IPS-NIHi11 (cell line): Measurements from ENCODE around the gene RIMS3.
A peak's percentile ranks its signal among the peaks of the same experiment; 100 is the strongest.
"Not testable (repeated sequence)": the region's sequence is repeated elsewhere in the genome, so short reads cannot be mapped to it uniquely, and the experiment has no call there.

Experiments used
- DNase-seq: peaks from one replicate; pipeline ENCODE4 v3.0.0; 2012; ENCODE audit warnings: mixed read lengths, low spot score

Gene RIMS3

GRCh38 chr1:40630488-40631223 lies 34.8 kb downstream of the RIMS3 start:
- peak; percentile 79 for DNase-seq

GRCh38 chr1:40629546-40629945 lies 35.9 kb downstream of the RIMS3 start:
- not testable (repeated sequence) for DNase-seq

GRCh38 chr1:40628903-40629292 lies 36.6 kb downstream of the RIMS3 start:
- DNase-seq, result no peak

GRCh38 chr1:40627987-40628902 lies 37.2 kb downstream of the RIMS3 start:
- no peak for DNase-seq

- no peak for DNase-seq
These were observed 39.1 kb downstream of the RIMS3 start for GRCh38 chr1:40626383-40626770.

GRCh38 chr1:40625476-40626382 lies 39.8 kb downstream of the RIMS3 start:
- DNase-seq, result no peak

- peak; percentile 28 for DNase-seq
These were observed 40.4 kb downstream of the RIMS3 start for GRCh38 chr1:40625076-40625475.

- DNase-seq, result no peak
These were observed 42.4 kb downstream of the RIMS3 start for GRCh38 chr1:40622936-40623629.

- DNase-seq, result no peak
These were observed 43.5 kb downstream of the RIMS3 start for GRCh38 chr1:40621821-40622450.

GRCh38 chr1:40620586-40621210 lies 44.8 kb downstream of the RIMS3 start:
- DNase-seq, result no peak

- no peak for DNase-seq
These were observed 45.3 kb downstream of the RIMS3 start for GRCh38 chr1:40620150-40620549.

GRCh38 chr1:40618108-40618507 lies 47.4 kb downstream of the RIMS3 start:
- DNase-seq, result no peak

- peak; percentile 86 for DNase-seq
These were observed 53.1 kb downstream of the RIMS3 start for GRCh38 chr1:40612345-40612831.

- no peak for DNase-seq
These were observed 55.3 kb downstream of the RIMS3 start for GRCh38 chr1:40610156-40610555.

- no peak for DNase-seq
These were observed 57.6 kb downstream of the RIMS3 start for GRCh38 chr1:40607921-40608320.

- no peak for DNase-seq
These were observed 58.5 kb downstream of the RIMS3 start for GRCh38 chr1:40606978-40607377.

GRCh38 chr1:40606194-40606593 lies 59.3 kb downstream of the RIMS3 start:
- DNase-seq, result no peak

GRCh38 chr1:40599926-40600325 lies 65.6 kb downstream of the RIMS3 start:
- DNase-seq, result no peak

- no peak for DNase-seq
These were observed 69.9 kb downstream of the RIMS3 start for GRCh38 chr1:40595623-40596022.

- DNase-seq, result no peak
These were observed 71.3 kb downstream of the RIMS3 start for GRCh38 chr1:40594187-40594531.
